NCI-H2171 (cell line): ENCODE data around the gene TOPORS.

Source experiments
- DNase-seq: peaks from one replicate; lab custom pipeline; 2025; lab: John Stamatoyannopoulos, UW

TOPORS gene

DNA sequence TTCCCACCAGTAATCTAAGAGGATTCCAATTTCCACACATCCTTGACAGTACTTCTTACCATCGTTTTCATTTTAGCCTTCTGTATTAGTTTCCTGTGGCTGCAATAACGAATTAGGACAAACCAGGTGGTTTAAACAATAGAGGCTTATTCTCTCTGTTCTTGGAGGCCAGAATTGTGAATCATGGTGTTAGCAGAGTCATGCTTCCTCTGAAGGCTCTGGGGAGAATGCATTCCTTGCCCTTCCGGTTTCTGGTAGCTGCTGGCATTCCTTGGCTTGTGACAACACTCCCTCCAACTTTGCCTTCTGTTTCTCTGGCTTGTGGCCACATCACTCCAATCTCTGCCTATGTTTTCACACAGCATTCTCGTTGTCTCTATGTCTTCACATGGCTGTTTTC lies 49.9 kb downstream of the TOPORS start:
- no peak for DNase-seq

DNA sequence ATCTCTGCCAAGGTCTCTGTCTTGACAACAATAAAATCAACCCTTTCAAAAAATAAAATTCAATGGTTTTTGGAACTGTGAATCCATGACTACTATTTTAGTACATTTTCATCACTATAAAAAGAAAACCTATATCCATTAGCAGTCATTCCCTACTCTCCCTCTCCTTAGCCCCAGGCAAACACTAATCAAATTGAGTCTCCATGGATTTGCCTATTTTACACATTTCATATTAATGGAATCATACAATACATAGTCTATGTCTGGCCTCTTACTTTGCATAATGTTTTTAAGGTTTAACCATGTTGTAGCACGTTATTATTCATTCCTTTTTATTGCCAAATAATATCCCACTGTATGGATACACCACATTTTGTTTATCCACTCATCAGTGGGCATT lies 50.5 kb downstream of the TOPORS start:
- no peak for DNase-seq

DNA sequence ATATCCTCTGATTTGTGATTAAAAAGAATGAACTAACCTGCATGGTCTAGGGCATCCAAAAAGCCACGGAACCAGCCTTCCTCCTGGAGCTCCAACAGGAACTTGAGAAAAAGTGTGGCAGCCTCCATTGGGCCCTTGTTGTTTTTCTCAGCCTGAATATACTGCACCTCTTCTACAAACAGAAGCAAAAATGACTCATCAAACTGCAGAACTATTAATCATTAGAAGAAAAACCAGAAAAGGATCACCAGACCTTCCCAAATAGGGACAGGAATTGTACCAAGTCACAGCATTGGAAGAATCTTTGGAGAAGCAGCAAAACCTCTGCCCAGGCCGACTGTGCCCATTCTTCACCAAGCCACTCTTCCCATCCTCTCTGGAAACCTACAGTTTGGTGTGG lies 51.6 kb downstream of the TOPORS start:
- DNase-seq, result no peak

GRCh38 chr9:32497921-32498320 lies 54.5 kb downstream of the TOPORS start:
- no peak for DNase-seq

GRCh38 chr9:32490601-32491000 lies 61.8 kb downstream of the TOPORS start:
- DNase-seq, result no peak
